C4-2B (cell line): ENCODE results near the gene CRYGN.

ENCODE experiments used
- CTCF ChIP-seq: fragments of 450-650 bp; conservative IDR thresholded peaks from 2 replicates; pipeline ENCODE4 v1.5.1; 2017; ENCODE audit warnings: mild to moderate bottlenecking
- ZFX ChIP-seq: fragments of 450-650 bp; IDR thresholded peaks from 2 replicates; pipeline ENCODE4 v1.6.1; 2017

GRCh38 chr7:151472644-151473380 lies 32.9 kb upstream of the CRYGN start:
- TF ChIP-seq CTCF (no peak), ZFX (no peak)
